HL-60/S4 treated with phorbol 12-myristate 13-acetate at 8.2 ng/mL for 4 days and 3 days (cell line): ENCODE data around the gene ATAD3A.
"Not testable (repeated sequence)": the region's sequence is repeated elsewhere in the genome, so short reads cannot be mapped to it uniquely, and the experiment has no call there.

Experiments used
- in situ Hi-C: fragments of 300-500 bp; cut with MboI; formaldehyde crosslinking; loops from 2 replicates; pipeline ENCODE4 v1.15.0; 2022; ENCODE audit warnings: low sequenced_read_pairs

The ATAD3A gene

DNA sequence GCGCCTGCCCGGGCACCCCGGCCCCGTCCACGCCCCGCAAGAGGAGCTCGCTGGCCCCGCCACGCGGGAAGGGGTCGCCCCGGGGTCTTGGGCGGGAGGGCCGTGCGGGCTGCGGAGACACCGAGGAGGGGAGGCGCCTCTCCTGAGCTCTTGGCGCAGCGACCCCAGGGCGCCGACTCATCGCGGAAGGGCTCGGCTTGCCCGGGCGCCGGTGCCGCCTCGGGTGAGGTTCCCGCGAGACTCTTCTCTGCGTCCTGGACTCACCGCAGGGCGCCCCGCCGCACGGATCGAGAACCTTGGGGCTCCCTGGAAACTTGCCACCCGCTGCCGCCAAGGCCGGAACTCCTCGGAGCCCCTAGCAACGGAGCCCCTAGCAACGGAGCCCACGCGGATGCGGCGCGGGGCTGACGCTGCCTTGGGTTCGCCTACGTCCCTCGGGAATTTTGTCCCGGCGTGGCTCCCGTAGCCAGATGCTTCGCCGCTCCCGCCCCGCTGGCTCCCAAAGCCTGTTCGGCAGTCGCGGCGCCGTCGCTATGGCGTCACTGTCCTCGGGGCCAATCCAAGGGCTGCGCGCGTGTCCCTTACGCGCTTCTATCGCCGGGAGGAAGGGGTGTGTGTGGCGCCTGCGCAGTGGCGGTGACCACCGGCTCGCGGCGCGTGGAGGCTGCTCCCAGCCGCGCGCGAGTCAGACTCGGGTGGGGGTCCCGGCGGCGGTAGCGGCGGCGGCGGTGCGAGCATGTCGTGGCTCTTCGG lies at the start of gene ATAD3A:
ATAD3A (plus strand) TSS at position 630 of the 753 bp plus-strand sequence; CDS start at position 737, 107 bp downstream.
- in situ Hi-C loops: no loop called here

GRCh38 chr1:1462318-1462966 lies 49.5 kb upstream of the ATAD3A start:
- in situ Hi-C loops: no loop called here

DNA sequence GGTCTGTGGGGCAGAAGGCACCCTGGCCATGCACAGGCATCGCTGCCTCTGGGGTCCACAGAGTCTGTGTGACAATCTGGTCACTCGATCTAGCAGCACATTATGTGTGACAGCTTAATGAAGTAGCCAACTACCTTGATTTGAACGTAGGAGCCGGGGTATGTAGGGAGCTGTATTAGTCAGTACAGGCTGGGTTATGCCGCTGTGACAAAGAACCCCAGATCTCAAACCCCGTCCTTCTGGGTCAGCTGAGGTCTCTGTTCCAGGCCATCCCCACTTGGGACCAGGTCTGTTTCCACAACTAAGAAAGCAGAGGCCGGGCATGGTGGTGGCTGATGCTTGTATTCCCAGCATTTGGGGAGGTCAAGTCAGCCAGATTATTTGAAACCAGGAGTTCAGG lies 48.6 kb upstream of the ATAD3A start:
- in situ Hi-C loops: no loop called here

DNA sequence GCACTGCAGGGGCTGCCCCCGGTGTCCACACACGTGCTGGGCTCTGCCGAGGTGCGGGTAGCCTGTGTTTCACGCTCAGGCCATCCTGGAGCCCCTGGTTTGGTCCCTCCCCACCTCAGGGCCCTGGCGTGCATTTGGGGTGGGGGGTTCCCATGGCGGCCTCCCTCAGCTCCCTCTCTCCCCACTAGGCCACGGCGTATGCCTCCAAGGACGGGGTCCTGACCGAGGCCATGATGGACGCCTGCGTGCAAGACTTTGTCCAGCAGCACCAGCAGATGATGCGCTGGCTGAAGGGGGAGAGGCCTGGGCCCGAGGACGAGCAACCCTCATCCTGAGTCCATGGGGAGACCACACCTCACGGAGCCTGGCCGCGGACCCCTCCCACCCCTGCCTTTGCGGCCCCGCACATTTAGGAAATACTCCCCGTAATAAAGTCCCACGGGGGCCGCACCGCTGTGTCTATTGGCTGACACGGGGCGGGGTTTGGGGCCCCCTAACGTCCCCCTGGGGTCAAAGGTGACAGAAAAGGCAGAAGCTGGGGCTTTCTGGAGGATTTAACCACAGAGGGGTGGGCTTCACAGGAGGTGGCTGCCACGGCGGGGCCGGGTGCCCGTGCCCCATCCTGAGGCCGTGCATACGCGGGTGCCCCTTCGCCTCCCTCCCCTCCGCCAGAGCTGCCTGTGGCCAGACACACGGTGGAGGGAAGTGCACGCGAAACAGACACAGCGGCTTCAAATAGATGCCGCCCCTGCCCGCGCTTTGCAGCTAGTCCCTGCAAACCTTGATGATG lies 43.6 kb upstream of the ATAD3A start:
- in situ Hi-C loops: not testable (repeated sequence)

GRCh38 chr1:1470626-1471388 lies 41.2 kb upstream of the ATAD3A start:
- in situ Hi-C loops: no loop called here

DNA sequence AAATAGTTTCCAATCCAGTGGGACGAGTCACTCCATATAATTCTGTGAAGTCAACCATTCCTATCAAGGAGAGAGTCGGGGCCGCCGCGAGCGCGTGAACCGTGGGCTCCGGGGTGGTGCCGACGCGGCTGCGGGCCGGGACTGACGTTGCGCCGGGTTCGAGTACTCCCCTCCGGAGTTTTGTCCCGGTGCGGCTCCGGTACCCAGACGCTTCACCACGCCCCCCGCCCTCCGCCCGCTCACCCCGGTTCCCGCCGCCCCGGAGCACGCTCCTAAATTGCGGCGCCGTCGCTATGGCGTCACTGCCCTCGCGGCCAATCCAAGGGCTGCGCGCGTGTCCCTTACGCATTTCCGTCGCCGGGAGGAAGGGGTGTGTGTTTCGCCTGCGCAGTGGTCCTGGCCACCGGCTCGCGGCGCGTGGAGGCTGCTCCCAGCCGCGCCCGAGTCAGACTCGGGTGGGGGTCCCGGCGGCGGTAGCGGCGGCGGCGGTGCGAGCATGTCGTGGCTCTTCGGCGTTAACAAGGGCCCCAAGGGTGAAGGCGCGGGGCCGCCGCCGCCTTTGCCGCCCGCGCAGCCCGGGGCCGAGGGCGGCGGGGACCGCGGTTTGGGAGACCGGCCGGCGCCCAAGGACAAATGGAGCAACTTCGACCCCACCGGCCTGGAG lies 40.4 kb upstream of the ATAD3A start, which contains the start of gene ATAD3B:
ATAD3B (plus strand) TSS at position 377 of the 664 bp plus-strand sequence; CDS start at position 497, 120 bp downstream.
- in situ Hi-C loops: no loop called here

DNA sequence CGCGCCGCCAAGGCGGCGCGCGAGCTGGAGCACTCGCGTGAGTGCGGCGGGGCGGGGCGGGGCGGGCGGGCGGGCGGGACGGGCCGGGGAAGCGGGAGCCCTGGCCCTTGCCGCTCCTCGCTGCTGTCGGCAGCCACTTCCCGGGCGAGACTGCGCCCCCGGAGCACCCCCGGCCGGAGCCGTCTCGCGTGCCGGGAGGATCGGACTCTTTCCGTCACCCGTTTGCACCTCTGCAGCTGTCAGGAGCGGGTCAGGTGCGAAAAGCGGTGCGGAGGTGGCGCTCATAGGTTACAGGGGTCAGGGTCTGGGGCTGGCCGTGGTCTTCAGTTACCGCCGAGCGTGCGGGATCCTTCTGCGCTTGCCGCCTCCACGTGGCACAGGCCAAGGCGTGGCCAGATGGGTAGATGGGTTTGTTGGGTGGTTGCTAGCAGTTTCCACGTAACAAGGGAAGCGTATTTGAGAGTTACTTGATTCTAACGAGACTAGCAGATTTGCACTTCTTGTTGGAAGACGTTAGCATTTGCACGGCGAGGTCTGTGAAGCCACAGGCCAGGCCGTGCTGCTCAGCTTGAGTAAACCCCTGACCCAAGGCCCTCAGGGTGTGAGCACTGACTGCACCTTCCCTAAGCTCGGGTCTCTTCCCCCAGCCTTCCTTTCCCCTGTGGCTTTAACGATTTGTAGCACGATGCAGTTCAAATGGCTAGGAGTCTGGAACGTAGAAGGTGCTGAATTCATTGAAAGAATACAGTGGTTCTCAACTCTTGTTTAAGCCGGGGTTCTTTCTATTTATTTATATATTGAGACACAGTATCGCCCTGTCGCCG lies 39.7 kb upstream of the ATAD3A start:
- in situ Hi-C loops: not testable (repeated sequence)

DNA sequence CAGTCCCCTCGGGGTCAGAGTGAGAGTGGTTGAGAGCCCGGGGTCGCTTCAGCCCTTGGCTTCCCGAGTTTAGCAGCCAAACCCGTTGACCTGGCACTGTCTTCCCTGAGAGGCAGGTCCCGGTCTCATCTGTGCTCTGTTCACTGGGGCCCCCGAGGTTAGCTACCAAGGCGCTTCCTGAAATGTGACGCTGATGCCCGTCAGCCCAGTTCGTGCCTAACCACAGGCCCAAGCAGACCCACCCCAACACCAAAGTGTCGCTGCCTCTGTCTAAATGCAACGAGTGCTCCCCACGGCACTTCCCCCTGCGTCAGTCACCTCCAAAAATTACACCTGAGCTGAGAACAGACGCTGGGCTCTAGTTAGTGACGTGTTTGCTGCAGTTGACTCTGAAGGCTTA lies 36.0 kb upstream of the ATAD3A start:
- in situ Hi-C loops: not testable (repeated sequence)

- in situ Hi-C loops: no loop called here
Observed at GRCh38 chr1:1477206-1477605, 34.8 kb upstream of the ATAD3A start.

DNA sequence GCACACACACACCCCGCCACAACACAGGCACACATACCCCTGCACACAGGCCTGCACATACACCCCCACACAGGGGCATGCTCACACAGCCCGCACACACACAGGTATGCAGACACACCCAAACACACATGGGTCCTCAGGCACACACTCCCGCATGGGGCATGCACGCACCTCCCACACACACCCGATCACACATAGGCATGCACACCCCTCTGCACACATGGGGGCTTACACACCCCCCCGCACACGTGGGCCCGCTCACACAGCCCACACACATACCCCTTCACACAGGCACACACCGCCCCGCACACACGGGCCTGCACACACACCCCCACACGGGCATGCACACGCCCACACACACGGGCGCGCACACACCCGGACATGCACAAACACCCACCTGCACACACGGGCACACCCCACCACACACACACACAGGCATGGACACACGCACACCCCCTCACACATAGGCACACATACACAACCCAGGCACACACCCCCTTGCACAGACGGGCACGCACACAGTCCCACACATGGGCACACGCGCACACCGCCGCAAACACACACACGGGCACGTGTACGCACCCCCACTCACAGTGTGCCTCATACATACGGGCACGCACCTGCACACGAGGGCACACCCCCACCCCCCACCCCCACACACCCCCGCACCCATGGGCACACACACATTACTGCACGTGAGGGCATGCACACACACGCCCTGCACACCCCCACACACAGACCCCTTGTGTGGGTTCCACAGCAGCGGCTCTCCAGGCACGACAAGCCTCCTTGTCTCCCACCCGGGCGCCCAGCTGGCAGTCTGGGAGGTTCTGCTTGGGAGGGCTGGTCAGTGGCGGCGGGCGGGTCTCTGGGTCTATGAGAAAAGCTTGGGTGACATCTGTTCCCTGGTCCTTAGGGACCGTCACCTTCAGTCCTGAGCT lies 32.1 kb upstream of the ATAD3A start:
- in situ Hi-C loops: no loop called here

DNA sequence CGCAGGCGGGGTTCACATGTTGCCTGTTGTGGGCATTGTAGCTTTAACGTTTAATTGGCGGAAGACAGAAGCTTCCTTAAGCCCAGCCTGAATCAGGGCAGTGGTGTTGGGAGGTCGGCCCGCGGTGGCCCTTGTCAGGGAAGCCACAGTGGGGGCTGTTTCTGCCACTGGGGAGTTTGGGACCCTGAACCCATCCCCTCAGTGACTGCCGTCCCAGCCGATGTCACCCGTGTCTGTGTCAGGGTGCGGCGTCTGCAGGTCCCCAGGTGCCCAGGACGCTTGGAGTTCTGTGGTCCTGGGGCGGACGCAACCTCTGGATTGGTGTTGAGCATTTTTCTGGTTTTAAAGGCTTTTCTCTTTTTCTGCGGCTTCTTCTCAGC lies 31.5 kb upstream of the ATAD3A start:
- in situ Hi-C loops: not testable (repeated sequence)

DNA sequence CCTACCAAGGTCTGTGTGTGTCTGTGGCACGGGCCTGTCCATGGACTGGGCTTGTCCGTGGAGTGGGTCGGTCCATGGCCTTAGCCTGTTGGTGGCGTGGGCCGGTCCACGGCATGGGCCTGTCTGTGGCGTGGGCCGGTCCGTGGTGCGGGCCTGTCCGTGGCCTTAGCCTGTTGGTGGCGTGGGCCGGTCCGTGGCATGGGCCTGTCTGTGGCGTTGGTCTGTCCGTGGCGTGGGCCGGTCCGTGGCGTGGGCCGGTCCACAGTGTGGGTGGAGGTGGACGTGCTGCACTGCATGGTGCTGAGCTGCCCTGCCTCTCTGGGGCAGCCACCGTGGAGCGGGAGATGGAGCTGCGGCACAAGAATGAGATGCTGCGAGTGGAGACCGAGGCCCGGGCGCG lies 30.2 kb upstream of the ATAD3A start:
- in situ Hi-C loops: not testable (repeated sequence)

DNA sequence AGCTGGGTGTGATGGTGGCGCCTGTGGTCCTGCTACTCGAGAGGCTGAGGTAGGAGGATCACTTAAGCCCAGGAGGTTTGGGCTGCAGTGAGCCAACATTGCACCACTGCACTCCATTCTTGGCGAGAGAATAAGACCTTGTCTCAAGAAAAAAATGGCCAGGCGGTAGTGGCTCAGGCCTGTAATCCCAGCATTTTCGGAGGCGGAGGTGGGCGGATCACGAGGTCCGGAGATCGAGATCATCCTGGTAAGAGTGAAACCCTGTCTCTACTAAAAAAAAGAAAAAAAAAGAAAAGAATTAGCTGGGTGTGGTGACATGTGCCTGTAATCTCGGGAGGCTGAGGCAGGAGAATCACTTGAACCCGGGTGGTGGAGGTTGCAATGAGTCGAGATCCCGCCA lies 29.1 kb upstream of the ATAD3A start:
- in situ Hi-C loops: no loop called here

- in situ Hi-C loops: no loop called here
Observed at GRCh38 chr1:1483714-1484113, 28.2 kb upstream of the ATAD3A start.

DNA sequence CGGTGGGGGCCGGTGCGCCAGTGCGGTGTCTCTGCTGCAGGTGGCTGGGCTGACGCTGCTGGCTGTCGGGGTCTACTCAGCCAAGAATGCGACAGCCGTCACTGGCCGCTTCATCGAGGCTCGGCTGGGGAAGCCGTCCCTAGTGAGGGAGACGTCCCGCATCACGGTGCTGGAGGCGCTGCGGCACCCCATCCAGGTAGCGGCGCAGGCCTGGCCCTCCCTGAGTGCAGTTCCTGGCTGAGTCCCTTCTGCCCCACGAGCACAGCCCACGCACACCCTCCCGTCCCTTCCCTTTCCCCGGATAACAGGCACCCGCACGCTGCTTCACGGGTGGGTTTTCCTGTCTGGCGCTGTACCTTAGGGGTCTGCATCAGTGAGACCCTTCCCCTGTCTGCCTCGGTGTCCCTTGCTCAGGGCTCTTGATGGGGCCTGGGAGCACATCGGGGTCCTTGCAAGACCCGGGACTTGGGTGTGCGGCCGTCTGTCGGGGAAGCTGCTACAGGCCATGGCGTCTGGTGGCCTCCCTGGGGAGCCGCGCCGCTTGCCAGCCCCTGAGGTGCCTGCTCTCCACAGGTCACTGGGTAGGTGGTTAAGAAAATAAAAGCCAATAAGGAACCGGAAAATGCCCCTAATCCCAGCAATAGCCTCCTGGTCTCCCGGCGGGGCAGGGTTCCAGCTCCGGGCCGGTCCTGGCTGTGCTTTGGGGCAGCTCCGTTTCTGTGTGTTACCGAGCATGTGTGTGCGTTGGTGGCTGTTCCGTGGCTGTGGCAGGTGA lies 26.8 kb upstream of the ATAD3A start:
- in situ Hi-C loops: not testable (repeated sequence)

DNA sequence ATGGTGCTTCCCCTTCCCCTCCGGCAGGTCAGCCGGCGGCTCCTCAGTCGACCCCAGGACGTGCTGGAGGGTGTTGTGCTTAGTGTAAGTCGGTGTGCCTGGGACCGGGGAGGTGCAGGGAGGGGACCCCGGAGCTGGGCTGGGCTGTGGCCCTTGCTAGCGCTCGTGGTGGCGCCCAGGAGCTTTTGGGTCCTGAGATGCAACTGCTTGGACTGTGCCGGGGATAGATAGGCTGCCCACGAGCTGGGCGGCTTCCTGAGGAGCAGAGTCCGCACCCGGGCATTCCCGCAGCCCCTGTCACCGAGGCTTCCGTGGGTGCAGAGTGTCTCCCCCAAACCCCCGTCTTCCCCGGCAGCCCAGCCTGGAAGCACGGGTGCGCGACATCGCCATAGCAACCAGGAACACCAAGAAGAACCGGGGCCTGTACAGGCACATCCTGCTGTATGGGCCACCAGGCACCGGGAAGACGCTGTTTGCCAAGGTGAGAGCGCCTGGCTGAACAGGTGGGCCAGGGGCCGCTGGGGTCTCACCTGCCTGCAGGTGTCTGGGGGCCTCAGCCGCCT lies 26.1 kb upstream of the ATAD3A start:
- in situ Hi-C loops: not testable (repeated sequence)

- in situ Hi-C loops: no loop called here
Observed at GRCh38 chr1:1487701-1488100, 24.3 kb upstream of the ATAD3A start.
